GM10248 (cell line): Measurements from ENCODE around the gene ZMIZ1.

ENCODE experiments used
- CTCF ChIA-PET: fragments of 300-600 bp; sonication (Branson Sonifier 250); formaldehyde crosslinking; extraction: SDS; loops from one replicate; lab custom pipeline; 2021; ENCODE audit warnings: antibody characterized with exemption; lab: Yijun Ruan, JAX
- POLR2A ChIA-PET: fragments of 350-650 bp; sonication (Branson Sonifier 250); formaldehyde crosslinking; extraction: SDS; loops from one replicate; lab custom pipeline; 2020; ENCODE audit warnings: antibody characterized with exemption; lab: Yijun Ruan, JAX
- DNase-seq: peaks from one replicate; pipeline ENCODE4 v3.0.0; 2012; ENCODE audit errors: extremely low spot score
- TF ChIP-seq, protein P1 (sequence below): IDR thresholded peaks from 2 replicates; pipeline ENCODE4 v1.5.1; 2012; ENCODE audit warnings: mild to moderate bottlenecking, low read depth; ENCODE audit errors: extremely low read depth, missing control alignments, control extremely low read depth

The ZMIZ1 gene

DNA sequence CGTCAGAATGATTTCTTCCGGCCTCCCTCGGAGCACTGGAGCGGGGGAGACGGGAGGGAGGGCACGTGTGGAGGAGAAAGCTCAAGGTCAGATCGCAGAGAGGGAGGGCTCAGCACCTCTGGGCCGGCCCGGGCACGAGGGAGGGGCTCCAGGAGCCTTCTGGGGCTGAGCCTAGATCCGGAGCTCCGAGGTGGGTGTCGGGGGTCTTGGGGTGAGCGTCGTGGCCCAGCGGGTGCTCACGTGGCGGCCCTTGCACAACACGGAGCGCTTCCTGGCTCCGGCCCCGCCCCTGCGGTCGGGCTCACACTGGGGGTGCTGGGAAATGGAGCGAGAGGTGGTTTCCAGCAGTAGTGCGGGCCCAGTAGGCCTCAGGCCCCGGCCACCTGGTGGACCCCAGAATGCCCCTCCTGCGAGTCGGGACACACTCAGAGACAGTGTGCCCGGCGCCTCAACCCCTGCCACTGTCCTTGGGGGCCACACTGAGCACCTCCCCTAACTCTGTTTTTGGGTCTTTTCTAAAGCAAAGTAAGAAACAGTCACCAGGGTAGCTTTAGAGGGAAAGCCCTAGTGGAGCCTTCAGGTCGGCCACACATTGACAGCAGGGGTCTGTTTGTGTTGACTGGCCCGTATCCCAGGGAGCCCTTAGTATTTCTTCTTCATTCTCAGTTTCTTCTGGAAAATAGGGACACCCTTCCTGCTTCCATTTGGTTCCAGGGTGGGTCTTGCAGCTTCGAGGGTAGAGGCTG, 279.3 kb downstream of the ZMIZ1 start:
- ChIA-PET CTCF (interaction anchor here (0.8 to 2.6 kb wide), 14 partner anchors 9 to 380 kb away, joined by 3 to 12 read pairs (median 5); no protein-coding TSS in a partner anchor), POLR2A (interaction anchor here (0.6 to 1.4 kb wide), 4 partner anchors 10 to 62 kb away, joined by 3 to 5 read pairs (median 4); no protein-coding TSS in a partner anchor)
- DNase-seq = peak; percentile 82
- TF ChIP-seq, protein P1, sequence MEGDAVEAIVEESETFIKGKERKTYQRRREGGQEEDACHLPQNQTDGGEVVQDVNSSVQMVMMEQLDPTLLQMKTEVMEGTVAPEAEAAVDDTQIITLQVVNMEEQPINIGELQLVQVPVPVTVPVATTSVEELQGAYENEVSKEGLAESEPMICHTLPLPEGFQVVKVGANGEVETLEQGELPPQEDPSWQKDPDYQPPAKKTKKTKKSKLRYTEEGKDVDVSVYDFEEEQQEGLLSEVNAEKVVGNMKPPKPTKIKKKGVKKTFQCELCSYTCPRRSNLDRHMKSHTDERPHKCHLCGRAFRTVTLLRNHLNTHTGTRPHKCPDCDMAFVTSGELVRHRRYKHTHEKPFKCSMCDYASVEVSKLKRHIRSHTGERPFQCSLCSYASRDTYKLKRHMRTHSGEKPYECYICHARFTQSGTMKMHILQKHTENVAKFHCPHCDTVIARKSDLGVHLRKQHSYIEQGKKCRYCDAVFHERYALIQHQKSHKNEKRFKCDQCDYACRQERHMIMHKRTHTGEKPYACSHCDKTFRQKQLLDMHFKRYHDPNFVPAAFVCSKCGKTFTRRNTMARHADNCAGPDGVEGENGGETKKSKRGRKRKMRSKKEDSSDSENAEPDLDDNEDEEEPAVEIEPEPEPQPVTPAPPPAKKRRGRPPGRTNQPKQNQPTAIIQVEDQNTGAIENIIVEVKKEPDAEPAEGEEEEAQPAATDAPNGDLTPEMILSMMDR = no peak

DNA sequence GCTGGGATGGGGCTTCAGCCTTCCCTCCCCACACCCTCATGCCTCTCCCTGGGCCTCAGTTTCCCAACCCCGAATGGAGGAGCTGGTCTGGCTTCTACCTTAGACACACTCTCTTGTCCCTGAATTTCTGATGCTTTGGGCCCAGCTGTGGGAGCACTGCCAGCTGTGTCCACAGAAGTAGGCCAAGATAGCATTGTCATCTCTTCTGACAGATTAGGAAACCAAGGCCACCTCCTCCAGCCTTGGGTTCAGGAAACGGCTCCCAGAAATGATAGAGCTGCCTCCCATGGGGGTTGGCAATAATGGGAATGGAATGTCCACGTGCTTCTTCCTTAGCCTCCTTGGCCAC, 279.8 kb downstream of the ZMIZ1 start:
- no peak for DNase-seq
- TF ChIP-seq, protein P1 = no peak
- ChIA-PET POLR2A (interaction anchor here (0.6 to 1.4 kb wide), 3 partner anchors 9 to 62 kb away, joined by 3 to 5 read pairs (median 3); no protein-coding TSS in a partner anchor), CTCF (interaction anchor here (0.9 to 2.6 kb wide), 11 partner anchors 9 to 380 kb away, joined by 3 to 12 read pairs (median 6); no protein-coding TSS in a partner anchor)

DNA sequence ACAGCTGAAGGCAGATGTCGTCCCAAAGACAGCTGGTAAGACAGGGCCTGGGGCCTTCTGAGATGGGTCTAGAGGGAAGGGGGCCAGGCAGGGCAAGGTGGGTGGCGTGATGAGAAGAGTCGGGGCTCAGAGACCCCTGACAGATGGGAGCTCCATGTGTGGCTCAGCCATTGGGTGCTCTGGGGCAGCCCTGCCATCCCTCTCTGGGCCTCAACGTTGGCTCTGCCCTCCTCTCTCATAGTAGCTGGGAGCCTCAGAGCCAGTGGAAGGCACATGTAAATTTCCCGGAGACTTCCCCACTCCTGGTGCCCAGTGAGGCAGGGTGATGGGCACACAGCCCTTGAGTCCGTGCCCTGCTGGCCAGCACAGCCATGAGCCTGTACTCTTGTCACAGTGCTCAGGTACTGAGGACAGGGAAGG, 280.3 kb downstream of the ZMIZ1 start:
- ChIA-PET POLR2A (interaction anchor here (0.6 kb wide), 1 partner anchor 9 kb away, joined by 3 read pairs; no protein-coding TSS in a partner anchor), CTCF (interaction anchor here (0.9 to 2.6 kb wide), 7 partner anchors 8 to 119 kb away, joined by 3 to 12 read pairs (median 7); no protein-coding TSS in a partner anchor)
- DNase-seq = peak; percentile 7
- TF ChIP-seq, protein P1 = no peak

DNA sequence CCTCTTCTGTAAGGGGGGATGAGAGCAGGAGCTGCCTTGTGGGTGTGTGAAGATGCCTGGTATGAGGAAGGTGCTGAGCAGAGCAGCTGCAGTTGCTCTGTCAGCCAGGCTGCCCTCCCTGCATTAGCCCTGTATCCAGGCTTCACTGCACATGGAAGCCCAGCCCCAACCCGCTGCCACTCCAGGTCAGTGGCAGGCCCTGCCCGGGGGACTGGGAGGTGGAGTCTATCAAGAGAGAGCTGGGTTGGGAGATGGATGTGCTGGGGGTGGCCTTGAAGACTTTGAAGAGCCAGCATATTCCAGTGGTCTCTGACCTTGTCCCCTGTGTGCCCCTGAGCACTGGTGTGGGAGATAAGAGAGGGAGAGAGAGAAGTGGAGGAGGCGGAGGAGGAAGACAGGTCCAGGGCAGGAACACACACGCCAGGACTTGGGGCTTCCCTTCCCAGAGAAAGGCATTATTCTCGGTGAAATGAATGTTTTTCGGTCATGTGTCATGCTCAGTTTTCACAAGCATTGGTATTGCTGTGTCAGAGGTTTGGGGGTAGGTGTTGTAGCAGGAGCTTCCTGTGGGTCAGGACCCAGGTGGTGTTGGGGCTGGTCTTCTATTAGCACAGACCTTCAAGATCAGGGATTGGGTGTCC, 281.1 kb downstream of the ZMIZ1 start:
- DNase-seq = peak; percentile 8
- ChIA-PET CTCF (interaction anchor here (2.3 to 2.6 kb wide), 2 partner anchors 7 to 28 kb away, joined by 6 to 12 read pairs; no protein-coding TSS in a partner anchor), POLR2A (no interaction called here)
- TF ChIP-seq, protein P1 = no peak

DNA sequence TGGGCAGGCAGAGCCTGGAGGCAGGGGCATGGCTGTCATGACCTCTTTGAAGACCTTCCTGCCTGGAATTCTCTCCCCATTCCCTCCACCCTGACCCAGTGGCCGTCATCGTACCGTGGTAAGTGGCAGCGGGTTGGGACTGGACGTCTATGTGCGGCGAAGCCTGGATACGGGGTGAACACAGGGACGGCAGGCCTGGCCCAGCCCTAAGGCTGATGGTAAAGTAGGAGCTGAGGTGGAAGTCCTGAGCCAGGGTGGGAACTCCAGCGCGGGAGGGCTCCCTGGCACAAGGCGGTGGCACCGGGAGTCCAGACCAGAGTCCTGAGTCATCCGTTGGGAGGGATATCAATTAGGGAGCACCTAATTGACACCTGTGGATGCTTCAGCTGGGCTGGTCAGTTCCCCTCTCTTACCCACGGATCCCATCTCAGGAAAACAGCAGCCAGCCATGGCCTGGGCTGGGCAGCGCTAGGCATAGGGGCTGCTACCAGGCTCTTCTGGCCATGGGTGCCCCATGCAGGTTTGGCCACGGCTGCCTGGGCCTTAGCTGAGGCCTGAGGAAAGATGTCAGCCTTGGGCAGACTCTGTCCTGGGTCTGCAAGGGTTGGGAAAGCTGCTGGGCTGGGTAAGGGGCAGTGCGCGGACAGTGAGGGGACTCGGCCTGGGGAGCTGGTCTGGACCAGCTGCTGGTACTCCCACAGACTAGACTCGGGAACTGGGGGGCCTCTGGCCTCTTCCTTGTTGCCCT, 281.8 kb downstream of the ZMIZ1 start:
- ChIA-PET CTCF (interaction anchor here (0.7 kb wide), 1 partner anchor 23 kb away, joined by 3 read pairs; no protein-coding TSS in a partner anchor), POLR2A (no interaction called here)
- DNase-seq = peak; percentile 6
- TF ChIP-seq, protein P1 = no peak

DNA sequence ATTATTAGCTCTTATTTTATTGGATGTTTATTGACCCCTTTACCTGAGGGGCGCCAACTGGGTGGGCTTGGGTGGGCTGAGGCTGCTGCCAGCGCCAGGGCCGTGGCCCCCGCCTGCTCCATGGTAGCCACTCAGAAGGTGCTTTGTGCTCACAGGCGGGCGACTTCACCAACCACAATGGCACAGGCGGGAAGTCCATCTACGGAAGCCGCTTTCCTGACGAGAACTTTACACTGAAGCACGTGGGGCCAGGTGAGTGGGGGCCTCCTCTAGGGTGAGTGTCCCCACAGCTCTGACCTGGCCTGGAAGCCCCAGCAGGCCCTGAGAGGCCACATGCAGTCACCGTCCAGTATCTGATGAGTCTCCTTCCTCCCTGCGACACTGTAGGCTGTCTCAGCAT, 282.6 kb downstream of the ZMIZ1 start:
- POLR2A ChIA-PET = no interaction called here
- DNase-seq = no peak
- CTCF ChIA-PET = no interaction called here
- TF ChIP-seq, protein P1 = no peak
